ENCODE results near the gene P2RY13. TPM values are rescaled to one million over a fixed set of nuclear protein-coding genes. Genes with fewer than 3 reads are reported as not detected.

The P2RY13 gene
- not detected for total RNA-seq

- POLR2A ChIA-PET, result no interaction called here
- no peak within 1 kb of the TSS for H3K27ac Mint-ChIP-seq
- H3K4me1 Mint-ChIP-seq, result peaks cover 11% of the 10 kb centered on the region
- peak within 1 kb of the TSS; percentile 33 for H3K4me3 Mint-ChIP-seq
- DNase-seq, result no peak
- no peaks in the 10 kb centered on the region for H3K36me3 Mint-ChIP-seq
- peaks cover 14% of the 10 kb centered on the region for H3K27me3 Mint-ChIP-seq
- ATAC-seq (ENCODE audit: low read depth), result no peak
- no peaks in the 10 kb centered on the region for H3K9me3 Mint-ChIP-seq
Measured at GRCh38 chr3:151329363-151329762, at the start of gene P2RY13. P2RY13 (minus strand) TSS chr3:151329549; CDS start chr3:151329528, 21 bp downstream.

DNA sequence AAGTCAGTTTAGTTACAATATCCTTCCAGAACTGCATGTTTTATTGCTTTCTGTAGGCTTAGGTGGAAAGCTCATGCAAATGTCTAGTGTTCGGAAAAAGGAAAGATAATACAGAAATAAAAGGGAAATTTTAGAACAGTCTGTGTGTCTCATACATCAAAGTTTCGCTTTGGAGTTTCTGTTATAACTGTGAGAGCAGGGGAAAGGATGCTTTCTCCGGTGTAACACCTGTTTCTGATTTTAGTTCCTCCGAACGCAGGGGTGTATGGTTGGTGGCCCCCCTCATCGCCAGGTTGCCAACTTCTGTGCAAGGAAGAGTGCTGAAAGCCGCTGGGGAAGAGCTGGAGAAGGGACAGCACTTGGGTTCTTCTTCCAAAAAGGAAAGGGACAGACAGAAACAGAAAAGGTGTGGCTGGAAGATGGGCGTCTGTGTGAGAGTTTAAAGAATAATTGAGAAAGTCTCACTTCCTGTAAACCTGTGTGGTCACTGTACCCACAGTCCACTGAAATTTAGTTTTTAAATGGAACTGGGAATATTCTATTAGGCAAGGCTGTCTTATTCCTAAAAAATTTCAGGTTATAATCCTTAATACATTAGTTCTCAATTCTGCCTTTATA is 48.5 kb upstream of the P2RY13 start:
- H3K4me3 Mint-ChIP-seq, result no peak overlapping the region
- H3K27me3 Mint-ChIP-seq, result no peaks in the 10 kb centered on the region
- no peak for ATAC-seq (ENCODE audit: low read depth)
- H3K4me1 Mint-ChIP-seq, result peaks cover 3% of the 10 kb centered on the region
- POLR2A ChIA-PET, result no interaction called here
- no peaks in the 10 kb centered on the region for H3K36me3 Mint-ChIP-seq
- DNase-seq, result no peak
- no peaks in the 10 kb centered on the region for H3K9me3 Mint-ChIP-seq
- H3K27ac Mint-ChIP-seq, result no peak overlapping the region

DNA sequence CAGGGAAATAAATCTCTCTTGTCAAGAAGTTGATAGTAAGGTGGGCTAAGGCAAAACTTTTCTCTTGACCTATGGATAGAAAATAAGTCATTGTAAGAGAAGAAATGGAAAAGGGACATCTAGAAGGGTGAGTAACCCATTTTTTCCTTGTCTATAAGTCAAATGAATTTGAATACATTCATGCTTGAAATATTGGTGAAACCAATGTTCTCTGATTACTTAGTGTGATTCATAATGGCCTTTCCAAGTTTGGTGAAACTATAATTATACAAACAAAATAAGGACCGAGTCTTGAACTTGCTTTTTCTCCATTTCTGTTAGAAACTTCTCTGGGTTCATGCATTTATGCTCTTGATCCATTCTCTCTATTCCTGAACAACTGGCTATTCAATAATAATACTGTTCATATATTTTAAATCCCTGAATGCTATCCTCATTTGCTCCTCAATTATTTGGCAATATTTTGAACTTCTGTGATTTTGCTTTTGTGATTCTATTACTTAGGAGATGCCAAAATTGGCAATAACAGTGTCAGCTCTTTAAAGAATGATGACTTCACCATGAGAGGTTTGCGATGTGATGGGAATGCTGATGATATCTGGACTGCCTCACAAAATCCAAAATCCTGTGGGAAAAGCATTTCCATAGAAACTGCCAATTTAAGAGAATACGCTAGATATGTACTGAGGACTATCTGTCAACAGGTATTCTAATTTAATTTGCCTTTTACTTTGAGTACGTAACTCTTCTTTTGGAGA is 42.9 kb upstream of the P2RY13 start:
- no peaks in the 10 kb centered on the region for H3K36me3 Mint-ChIP-seq
- H3K4me3 Mint-ChIP-seq, result no peak overlapping the region
- DNase-seq, result no peak
- no peak for ATAC-seq (ENCODE audit: low read depth)
- H3K27me3 Mint-ChIP-seq, result peaks cover 5% of the 10 kb centered on the region
- no peaks in the 10 kb centered on the region for H3K4me1 Mint-ChIP-seq
- POLR2A ChIA-PET, result no interaction called here
- no peak overlapping the region for H3K27ac Mint-ChIP-seq
- H3K9me3 Mint-ChIP-seq, result no peaks in the 10 kb centered on the region

- Mint-ChIP-seq H3K4me3 (no peak overlapping the region), H3K27ac (no peak overlapping the region), H3K9me3 (no peaks in the 10 kb centered on the region), H3K4me1 (no peaks in the 10 kb centered on the region), H3K36me3 (no peaks in the 10 kb centered on the region), H3K27me3 (peaks cover 5% of the 10 kb centered on the region)
- POLR2A ChIA-PET, result no interaction called here
- no peak for ATAC-seq (ENCODE audit: low read depth)
- no peak for DNase-seq
Measured at GRCh38 chr3:151371526-151371925, 42.2 kb upstream of the P2RY13 start.

DNA sequence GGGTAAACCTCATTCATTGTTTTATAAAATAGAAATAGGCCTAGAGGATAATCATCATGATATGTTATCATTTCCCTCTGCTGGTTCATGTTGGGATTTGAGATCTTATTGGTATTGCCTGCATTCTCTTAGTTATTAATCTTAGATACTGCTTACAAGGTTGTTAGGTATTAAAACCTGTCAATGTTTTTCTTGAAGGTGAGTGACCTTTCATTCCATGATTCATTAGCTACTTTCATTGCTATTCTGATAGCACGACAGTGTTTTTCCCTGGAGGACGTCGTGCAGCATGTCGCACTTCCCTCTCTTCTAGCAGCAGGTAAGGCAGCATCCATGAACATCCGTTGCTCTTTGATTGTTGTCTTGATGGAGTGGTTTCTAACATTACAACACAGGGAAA is 38.1 kb upstream of the P2RY13 start:
- Mint-ChIP-seq H3K27me3 (peaks cover 9% of the 10 kb centered on the region), H3K4me3 (no peak overlapping the region), H3K36me3 (no peaks in the 10 kb centered on the region), H3K4me1 (no peaks in the 10 kb centered on the region), H3K9me3 (no peaks in the 10 kb centered on the region), H3K27ac (no peak overlapping the region)
- no peak for DNase-seq
- POLR2A ChIA-PET, result no interaction called here
- ATAC-seq (ENCODE audit: low read depth), result no peak

DNA sequence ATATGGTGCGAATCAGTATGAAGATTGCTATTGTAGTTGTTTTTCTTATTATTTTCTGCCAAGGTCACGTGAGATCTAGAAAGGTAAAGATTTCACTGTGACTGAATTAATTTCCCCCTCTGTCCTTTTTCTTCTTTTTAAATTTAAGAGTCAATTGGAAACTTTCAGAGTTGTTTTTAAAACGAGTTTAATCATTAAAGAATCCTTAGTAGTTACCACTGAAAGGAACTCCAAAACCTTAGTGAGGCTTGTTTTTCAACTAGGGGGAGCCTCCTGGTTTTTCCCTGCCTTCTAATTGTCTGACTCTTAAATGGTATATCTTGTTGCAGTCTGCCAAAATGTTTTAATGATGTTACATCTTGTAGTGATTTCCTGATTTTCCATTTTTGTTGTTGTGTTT is 37.6 kb upstream of the P2RY13 start:
- Mint-ChIP-seq H3K4me1 (no peaks in the 10 kb centered on the region), H3K27ac (no peak overlapping the region), H3K4me3 (no peak overlapping the region), H3K27me3 (peaks cover 9% of the 10 kb centered on the region), H3K36me3 (no peaks in the 10 kb centered on the region), H3K9me3 (no peaks in the 10 kb centered on the region)
- DNase-seq, result no peak
- no peak for ATAC-seq (ENCODE audit: low read depth)
- POLR2A ChIA-PET, result no interaction called here

- Mint-ChIP-seq H3K4me1 (no peaks in the 10 kb centered on the region), H3K27me3 (peaks cover 6% of the 10 kb centered on the region), H3K27ac (no peak overlapping the region), H3K36me3 (no peaks in the 10 kb centered on the region), H3K9me3 (no peaks in the 10 kb centered on the region), H3K4me3 (no peak overlapping the region)
- POLR2A ChIA-PET, result no interaction called here
- DNase-seq (no peak), ATAC-seq (ENCODE audit: low read depth) (no peak)
Measured at GRCh38 chr3:151362751-151363174, 33.4 kb upstream of the P2RY13 start.

DNA sequence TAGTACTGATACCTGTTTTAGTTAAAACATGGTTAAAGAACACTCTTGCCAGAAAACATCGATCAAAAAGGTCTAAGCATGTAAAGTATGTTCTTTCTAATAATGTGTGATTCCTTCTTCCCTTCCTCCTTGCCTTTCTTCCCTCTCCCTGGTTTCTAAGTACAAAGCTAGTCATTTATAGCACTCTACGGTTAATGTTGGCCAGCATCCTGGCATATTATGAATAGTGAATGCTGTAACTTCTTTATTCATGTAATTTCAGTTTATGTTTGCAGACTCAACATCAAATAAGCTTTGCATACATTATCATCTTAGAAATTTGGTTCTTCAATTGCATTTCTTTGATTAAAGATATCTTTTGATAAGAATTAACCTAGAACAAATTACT is 28.1 kb upstream of the P2RY13 start:
- H3K9me3 Mint-ChIP-seq, result no peaks in the 10 kb centered on the region
- H3K27ac Mint-ChIP-seq, result no peak overlapping the region
- POLR2A ChIA-PET, result no interaction called here
- H3K27me3 Mint-ChIP-seq, result peaks cover 4% of the 10 kb centered on the region
- DNase-seq (no peak), ATAC-seq (ENCODE audit: low read depth) (no peak)
- H3K4me1 Mint-ChIP-seq, result no peaks in the 10 kb centered on the region
- no peaks in the 10 kb centered on the region for H3K36me3 Mint-ChIP-seq
- no peak overlapping the region for H3K4me3 Mint-ChIP-seq

- Mint-ChIP-seq H3K4me1 (peaks cover 1% of the 10 kb centered on the region), H3K4me3 (no peak overlapping the region), H3K27ac (no peak overlapping the region), H3K36me3 (no peaks in the 10 kb centered on the region), H3K9me3 (no peaks in the 10 kb centered on the region), H3K27me3 (peaks cover 7% of the 10 kb centered on the region)
- POLR2A ChIA-PET, result no interaction called here
- no peak for ATAC-seq (ENCODE audit: low read depth)
- DNase-seq, result no peak
Measured at GRCh38 chr3:151356794-151357462, 27.6 kb upstream of the P2RY13 start.

DNA sequence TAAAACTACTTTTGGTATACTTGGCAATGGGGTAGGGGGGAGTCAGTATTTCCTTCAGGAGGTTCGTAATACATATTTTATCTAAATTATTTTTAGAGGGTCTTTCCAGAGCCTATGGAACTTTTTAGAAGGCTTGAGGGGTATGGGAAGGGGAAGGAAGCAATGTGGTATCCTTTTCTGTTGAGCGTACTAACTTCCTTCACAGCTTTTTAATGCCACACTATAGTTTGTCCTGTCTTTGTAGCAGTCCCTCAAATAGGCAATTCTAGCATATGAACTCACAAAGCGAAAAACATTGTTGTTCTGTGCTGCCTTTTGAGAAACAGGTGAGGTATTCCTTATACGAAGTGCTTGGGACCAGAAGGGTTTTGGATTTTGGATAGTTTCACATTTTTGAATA is 22.3 kb upstream of the P2RY13 start:
- ATAC-seq (ENCODE audit: low read depth), result no peak
- Mint-ChIP-seq H3K4me3 (no peak overlapping the region), H3K9me3 (no peaks in the 10 kb centered on the region), H3K27me3 (peaks cover 17% of the 10 kb centered on the region), H3K4me1 (peaks cover 4% of the 10 kb centered on the region), H3K27ac (no peak overlapping the region), H3K36me3 (no peaks in the 10 kb centered on the region)
- POLR2A ChIA-PET, result no interaction called here
- no peak for DNase-seq

DNA sequence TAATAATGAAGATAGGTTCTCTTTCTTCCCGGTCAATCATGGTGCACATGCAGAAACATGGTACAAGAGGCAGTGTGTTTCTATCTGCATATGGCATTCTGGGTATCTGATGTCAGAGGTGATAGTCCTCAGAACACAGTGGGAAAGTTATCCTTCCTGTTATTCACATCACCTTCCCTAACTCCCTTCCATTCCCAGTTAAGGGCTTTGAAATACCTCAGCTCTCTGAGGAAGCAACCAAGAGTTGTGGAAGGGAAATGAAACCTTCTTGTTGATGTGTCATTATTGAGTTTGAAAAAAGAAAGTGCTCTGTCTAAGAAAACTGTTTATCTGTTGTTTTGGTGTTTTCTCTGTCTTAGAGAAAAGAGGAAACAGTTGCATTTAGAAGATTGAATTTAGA is 21.9 kb upstream of the P2RY13 start:
- DNase-seq (no peak), ATAC-seq (ENCODE audit: low read depth) (no peak)
- Mint-ChIP-seq H3K27me3 (peaks cover 17% of the 10 kb centered on the region), H3K4me3 (no peak overlapping the region), H3K27ac (no peak overlapping the region), H3K9me3 (no peaks in the 10 kb centered on the region), H3K36me3 (no peaks in the 10 kb centered on the region), H3K4me1 (peaks cover 7% of the 10 kb centered on the region)
- POLR2A ChIA-PET, result no interaction called here

GRCh38 chr3:151350656-151351055 is 21.3 kb upstream of the P2RY13 start:
- no peak overlapping the region for H3K4me3 Mint-ChIP-seq
- POLR2A ChIA-PET, result no interaction called here
- H3K4me1 Mint-ChIP-seq, result peaks cover 7% of the 10 kb centered on the region
- H3K27ac Mint-ChIP-seq, result no peak overlapping the region
- no peaks in the 10 kb centered on the region for H3K36me3 Mint-ChIP-seq
- H3K27me3 Mint-ChIP-seq, result peaks cover 20% of the 10 kb centered on the region
- H3K9me3 Mint-ChIP-seq, result no peaks in the 10 kb centered on the region
- no peak for DNase-seq
- ATAC-seq (ENCODE audit: low read depth), result no peak

DNA sequence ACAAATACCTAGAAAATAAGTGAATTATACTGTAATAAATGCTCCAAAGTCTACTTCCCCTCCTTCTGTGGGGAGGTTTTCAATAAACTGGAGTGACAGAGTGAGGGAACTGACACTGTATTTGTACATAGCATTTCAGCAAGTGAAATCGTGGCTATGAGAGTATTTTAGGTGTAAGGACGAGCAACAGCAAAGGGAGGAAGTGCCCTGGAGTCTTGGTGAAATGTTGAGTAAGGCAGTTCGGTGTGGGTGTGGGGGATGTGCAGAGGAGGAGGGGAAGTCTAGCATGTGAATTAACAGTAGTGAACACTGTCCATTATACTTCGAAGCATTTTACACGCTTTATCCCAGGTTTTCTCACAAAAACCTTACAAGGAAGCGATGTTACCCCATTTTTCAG is 18.1 kb upstream of the P2RY13 start:
- ATAC-seq (ENCODE audit: low read depth), result no peak

GRCh38 chr3:151346292-151346691 is 16.9 kb upstream of the P2RY13 start:
- H3K4me3 Mint-ChIP-seq, result no peak overlapping the region
- no peaks in the 10 kb centered on the region for H3K36me3 Mint-ChIP-seq
- POLR2A ChIA-PET, result no interaction called here
- no peak for ATAC-seq (ENCODE audit: low read depth)
- DNase-seq, result no peak
- H3K9me3 Mint-ChIP-seq, result no peaks in the 10 kb centered on the region
- H3K4me1 Mint-ChIP-seq, result peaks cover 6% of the 10 kb centered on the region
- H3K27ac Mint-ChIP-seq, result no peak overlapping the region
- peaks cover 38% of the 10 kb centered on the region for H3K27me3 Mint-ChIP-seq

More for the DNA sequence above, 18.1 kb upstream of the P2RY13 start:
- Mint-ChIP-seq H3K4me1 (peaks cover 7% of the 10 kb centered on the region), H3K27ac (no peak overlapping the region), H3K9me3 (no peaks in the 10 kb centered on the region), H3K4me3 (no peak overlapping the region), H3K36me3 (no peaks in the 10 kb centered on the region), H3K27me3 (peaks cover 44% of the 10 kb centered on the region)
- no peak for DNase-seq
- POLR2A ChIA-PET, result no interaction called here
